ENCODE data around the gene AMY1A. TPM values are rescaled to one million over a fixed set of nuclear protein-coding genes. Genes with fewer than 3 reads are reported as not detected.
"Not testable (repeated sequence)": the region's sequence is repeated elsewhere in the genome, so short reads cannot be mapped to it uniquely, and the experiment has no call there.

The AMY1A gene
- not detected for total RNA-seq

- DNase-seq, result not testable (repeated sequence)
These were observed at the start of gene AMY1A for GRCh38 chr1:103655460-103655859. AMY1A (plus strand) TSS chr1:103655760; CDS start chr1:103656331, 571 bp downstream.

GRCh38 chr1:103616362-103616761 is 39.2 kb upstream of the AMY1A start:
- no peak for DNase-seq

GRCh38 chr1:103616994-103617477 is 38.5 kb upstream of the AMY1A start, which contains the start of gene AMY2A:
AMY2A (plus strand) TSS chr1:103617427; CDS start chr1:103617441, 14 bp downstream.
- not testable (repeated sequence) for DNase-seq

- DNase-seq, result not testable (repeated sequence)
These were observed 28.1 kb upstream of the AMY1A start for GRCh38 chr1:103627436-103627835.

GRCh38 chr1:103641194-103641593 is 14.4 kb upstream of the AMY1A start:
- not testable (repeated sequence) for DNase-seq

- DNase-seq, result not testable (repeated sequence)
These were observed 11.7 kb upstream of the AMY1A start for GRCh38 chr1:103643908-103644307.

- DNase-seq, result not testable (repeated sequence)
These were observed 5.3 kb upstream of the AMY1A start for GRCh38 chr1:103650305-103650704.

GRCh38 chr1:103650889-103651288 is 4.7 kb upstream of the AMY1A start:
- DNase-seq, result not testable (repeated sequence)

GRCh38 chr1:103654133-103654532 is 1.4 kb upstream of the AMY1A start:
- DNase-seq, result not testable (repeated sequence)

GRCh38 chr1:103676335-103676734 is 20.8 kb downstream of the AMY1A start:
- DNase-seq, result not testable (repeated sequence)

- not testable (repeated sequence) for DNase-seq
These were observed 40.5 kb downstream of the AMY1A start, which contains the start of gene AMY1B for GRCh38 chr1:103696110-103696509. AMY1B (minus strand) TSS chr1:103696210; CDS start chr1:103695639, 571 bp downstream.

GRCh38 chr1:103697430-103697829 is 41.9 kb downstream of the AMY1A start:
- not testable (repeated sequence) for DNase-seq

GRCh38 chr1:103700669-103701068 is 45.1 kb downstream of the AMY1A start:
- DNase-seq, result not testable (repeated sequence)

GRCh38 chr1:103701256-103701655 is 45.7 kb downstream of the AMY1A start:
- DNase-seq, result not testable (repeated sequence)

- DNase-seq, result not testable (repeated sequence)
These were observed 52.1 kb downstream of the AMY1A start for GRCh38 chr1:103707670-103708069.

GRCh38 chr1:103710381-103710780 is 54.8 kb downstream of the AMY1A start:
- not testable (repeated sequence) for DNase-seq
